GM12872 (cell line): Measurements from ENCODE around the gene GSE1.

Source experiments
- TF ChIP-seq, protein P1 (sequence below): IDR thresholded peaks from 3 replicates; pipeline ENCODE4 v1.5.1; 2011; ENCODE audit warnings: low read depth, mild to moderate bottlenecking, low read length, moderate library complexity; ENCODE audit not compliant: insufficient read depth

The GSE1 gene

DNA sequence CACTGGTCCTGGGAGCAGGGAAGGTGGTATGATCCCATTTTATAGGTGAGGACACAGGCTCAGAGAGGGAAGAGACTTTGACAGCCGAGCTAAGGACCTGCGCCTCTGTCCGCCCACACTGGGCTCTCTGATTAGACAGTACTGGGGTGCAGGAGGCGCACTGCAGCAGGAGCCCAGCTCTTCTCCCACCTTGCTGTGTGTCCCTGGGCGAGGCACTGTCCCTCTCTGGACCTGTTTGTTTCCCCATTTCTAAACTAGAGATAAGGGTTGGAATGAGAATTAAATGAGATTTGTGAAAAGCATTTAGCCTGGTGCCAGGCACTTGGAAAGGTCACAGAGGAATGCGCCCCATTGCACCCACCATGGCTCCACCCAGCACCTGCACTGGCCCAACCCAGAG, 95.2 kb downstream of the GSE1 start:
- TF ChIP-seq, protein P1, sequence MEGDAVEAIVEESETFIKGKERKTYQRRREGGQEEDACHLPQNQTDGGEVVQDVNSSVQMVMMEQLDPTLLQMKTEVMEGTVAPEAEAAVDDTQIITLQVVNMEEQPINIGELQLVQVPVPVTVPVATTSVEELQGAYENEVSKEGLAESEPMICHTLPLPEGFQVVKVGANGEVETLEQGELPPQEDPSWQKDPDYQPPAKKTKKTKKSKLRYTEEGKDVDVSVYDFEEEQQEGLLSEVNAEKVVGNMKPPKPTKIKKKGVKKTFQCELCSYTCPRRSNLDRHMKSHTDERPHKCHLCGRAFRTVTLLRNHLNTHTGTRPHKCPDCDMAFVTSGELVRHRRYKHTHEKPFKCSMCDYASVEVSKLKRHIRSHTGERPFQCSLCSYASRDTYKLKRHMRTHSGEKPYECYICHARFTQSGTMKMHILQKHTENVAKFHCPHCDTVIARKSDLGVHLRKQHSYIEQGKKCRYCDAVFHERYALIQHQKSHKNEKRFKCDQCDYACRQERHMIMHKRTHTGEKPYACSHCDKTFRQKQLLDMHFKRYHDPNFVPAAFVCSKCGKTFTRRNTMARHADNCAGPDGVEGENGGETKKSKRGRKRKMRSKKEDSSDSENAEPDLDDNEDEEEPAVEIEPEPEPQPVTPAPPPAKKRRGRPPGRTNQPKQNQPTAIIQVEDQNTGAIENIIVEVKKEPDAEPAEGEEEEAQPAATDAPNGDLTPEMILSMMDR, result no peak

DNA sequence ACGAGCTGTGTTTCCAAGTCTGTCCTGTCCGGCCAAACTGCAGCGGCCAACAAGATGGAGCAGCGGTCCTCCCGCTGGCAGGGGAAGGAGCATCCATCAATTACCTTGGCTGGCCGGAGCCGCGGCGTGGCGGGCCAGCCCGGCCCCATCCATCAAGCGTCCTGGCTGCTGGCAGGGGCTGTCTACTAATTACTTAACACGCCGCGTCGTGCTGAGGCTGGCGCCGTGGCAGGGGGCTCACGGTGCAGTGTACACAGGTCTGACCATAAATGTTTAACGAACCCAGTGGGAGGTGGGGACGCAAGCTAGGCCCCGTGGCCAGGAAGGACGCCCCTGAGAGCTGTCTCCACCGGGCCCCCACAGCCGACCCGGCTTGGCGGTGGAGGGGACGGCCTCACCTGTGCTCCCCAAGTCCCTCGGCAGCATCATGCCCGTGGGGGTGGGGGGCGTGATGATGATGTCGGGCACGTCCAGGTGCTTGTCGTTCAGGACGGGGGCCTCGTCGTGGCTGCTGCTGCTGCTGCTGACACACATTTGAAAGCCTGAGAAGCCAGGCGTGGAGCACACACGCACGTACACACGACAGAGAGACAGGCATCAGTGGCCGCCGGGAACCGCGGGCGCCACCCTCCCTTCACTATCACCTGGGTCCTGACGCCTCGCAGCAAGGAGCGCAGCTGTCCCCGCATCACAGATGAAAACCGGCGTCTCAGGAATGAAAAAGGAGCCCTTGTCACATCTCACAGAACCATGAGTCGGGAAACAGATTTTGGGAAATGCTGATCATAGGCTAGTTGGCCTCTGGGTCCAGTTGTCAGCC, 96.9 kb downstream of the GSE1 start:
- TF ChIP-seq, protein P1, result no peak

DNA sequence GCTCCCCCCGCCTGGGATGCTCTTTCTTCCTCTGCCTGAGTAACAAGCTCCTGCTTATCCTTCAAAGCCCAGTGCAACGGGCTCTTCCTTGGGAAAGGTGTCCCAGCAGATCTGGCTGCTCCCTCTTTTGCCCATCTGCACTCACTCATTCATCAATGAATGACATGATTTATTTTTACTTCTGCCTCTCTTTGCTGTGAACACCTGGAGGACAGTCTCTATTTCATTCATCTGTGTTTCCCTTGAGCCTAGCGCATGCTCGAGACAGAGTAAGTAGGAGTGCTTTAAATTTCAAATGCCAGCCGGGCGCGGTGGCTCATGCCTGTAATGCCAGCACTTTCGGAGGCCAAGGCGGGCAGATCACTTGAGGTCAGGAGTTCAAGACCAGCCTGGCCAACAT, 97.6 kb downstream of the GSE1 start:
- TF ChIP-seq, protein P1, result no peak

DNA sequence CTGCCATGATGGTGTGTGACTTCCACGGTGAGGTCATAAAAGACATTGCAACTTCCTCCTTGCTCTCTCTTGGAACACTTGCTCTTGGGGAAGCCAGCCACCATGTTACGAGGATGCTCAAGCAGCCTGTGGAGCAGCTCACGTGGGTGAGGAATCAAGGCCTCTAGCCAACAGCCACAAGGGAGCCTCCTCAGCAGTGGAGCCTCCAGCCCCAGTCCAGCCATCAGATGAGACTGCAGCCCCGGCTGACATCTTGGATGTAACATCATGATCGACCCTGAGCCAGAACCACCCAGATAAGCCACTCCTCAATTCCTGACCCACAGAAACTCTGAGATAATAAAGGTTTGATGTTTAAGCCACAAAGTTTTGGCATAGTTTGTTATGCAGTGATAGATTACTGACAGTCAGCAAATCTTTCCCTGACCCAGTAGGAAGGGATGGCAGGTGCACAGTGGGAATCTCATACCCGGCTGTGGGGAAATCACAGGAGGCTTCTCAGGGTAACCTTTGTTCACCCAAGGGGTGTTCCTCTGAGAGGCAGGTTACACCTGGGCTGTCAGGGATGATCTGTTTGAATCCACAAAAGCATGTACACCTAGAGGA, 99.0 kb downstream of the GSE1 start:
- TF ChIP-seq, protein P1, result no peak

DNA sequence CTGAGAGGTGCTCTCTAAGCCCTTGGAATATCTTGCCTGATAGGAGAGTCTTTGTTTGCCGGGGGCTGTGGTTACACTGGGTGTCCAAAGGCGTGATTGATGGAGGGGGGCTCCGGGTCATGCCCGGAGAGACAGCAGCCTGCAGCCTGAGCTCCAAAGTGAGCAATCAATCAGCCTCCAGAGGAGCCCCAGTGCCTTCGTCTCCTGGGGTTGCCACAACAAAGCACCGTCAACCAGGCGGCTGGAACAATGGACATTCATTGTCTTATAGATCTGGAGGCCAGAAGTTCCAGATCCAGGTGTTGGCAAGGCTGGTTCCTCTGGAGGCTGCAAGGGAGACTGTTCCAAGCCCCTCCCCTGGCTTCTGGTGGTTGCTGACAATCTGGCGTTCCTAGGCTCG, 99.7 kb downstream of the GSE1 start:
- TF ChIP-seq, protein P1, result no peak

DNA sequence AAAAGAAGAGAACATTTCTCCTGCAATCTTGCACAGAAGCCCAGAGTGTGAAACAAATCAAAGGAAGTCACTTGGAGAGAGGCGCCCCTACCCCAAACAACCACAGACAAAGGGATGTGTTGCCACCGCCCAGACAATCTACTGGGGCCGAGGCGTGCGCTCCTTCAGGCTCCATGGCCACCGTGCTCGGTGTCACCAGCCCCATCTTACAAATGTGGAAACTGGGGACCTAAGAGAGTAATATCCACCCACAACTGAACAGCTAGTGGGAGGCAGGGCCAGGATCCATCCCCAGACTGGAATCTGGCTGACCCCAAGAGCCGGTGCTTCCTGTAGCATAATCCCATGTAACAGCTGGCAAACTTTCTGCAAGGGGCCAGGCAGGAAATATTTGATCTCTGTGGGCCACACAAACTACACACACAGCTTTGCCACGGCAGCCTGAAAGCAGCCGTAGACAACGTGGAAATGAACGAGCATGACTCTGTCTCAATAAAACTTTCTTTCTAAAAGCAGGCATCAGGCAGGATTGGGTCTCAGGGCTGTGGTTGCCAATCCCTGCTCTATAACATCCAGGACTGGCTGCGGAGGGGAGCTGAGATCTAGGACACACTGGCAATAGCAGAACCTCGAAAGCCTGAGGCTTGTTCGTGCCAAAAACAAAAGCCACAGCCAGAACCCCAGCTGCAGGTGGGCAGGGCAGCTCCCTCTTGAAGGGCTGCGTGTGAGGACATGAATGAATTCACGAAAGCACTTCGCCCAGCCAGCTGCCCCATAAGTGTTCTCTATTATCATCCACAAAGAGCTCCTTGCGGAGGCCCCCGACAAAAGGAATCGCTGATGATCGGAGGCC, 102.3 kb downstream of the GSE1 start:
- TF ChIP-seq, protein P1, result no peak
